OCI-LY3 (cell line): Measurements from ENCODE around the gene PTHLH.

ENCODE experiments used
- H2AFZ ChIP-seq: fragments of 200-600, 300-600 bp; shearing (Covaris generic); 2 replicates; pipeline ENCODE4 v1.6.0; 2014; ENCODE audit warnings: antibody characterized with exemption, low read depth, low read length
- H3K27ac ChIP-seq: fragments of 200-600, 300-600 bp; sonication (generic); 2 replicates; pipeline ENCODE4 v1.5.1; 2014; ENCODE audit warnings: mild to moderate bottlenecking, low read length, moderate library complexity, mixed read lengths
- H3K27me3 ChIP-seq: fragments of 200-600, 300-600 bp; sonication (generic); 2 replicates; pipeline ENCODE4 v1.6.1; 2014; ENCODE audit warnings: low read depth, low read length, mixed read lengths
- H3K36me3 ChIP-seq: fragments of 200-600, 300-600 bp; sonication (generic); replicated peaks from 2 replicates; pipeline ENCODE3; 2014; ENCODE audit warnings: low read depth, low read length, mixed read lengths
- H3K4me1 ChIP-seq: fragments of 300-600, 200-600 bp; sonication (generic); 2 replicates; pipeline ENCODE4 v1.6.1; 2014; ENCODE audit warnings: low read length, mixed read lengths
- H3K4me2 ChIP-seq: fragments of 200-600, 300-600 bp; sonication (generic); 2 replicates; pipeline ENCODE4 v1.6.1; 2014; ENCODE audit warnings: low read length, mixed read lengths
- H3K4me3 ChIP-seq: fragments of 300-600, 200-600 bp; sonication (generic); 2 replicates; pipeline ENCODE4 v1.5.1; 2014; ENCODE audit warnings: antibody characterized with exemption, mild to moderate bottlenecking, low read length, moderate library complexity
- H3K79me2 ChIP-seq: fragments of 300-600, 200-600 bp; shearing (Covaris generic); 2 replicates; pipeline ENCODE4 v1.6.1; 2014; ENCODE audit warnings: mild to moderate bottlenecking, low read length, mixed read lengths
- H3K9ac ChIP-seq: fragments of 300-600, 200-600 bp; shearing (Covaris generic); 2 replicates; pipeline ENCODE4 v1.6.0; 2014; ENCODE audit warnings: mild to moderate bottlenecking, low read length, moderate library complexity
- H3K9me3 ChIP-seq: fragments of 200-600, 300-600 bp; shearing (Covaris generic); 2 replicates; pipeline ENCODE4 v1.6.1; 2014; ENCODE audit warnings: low read length, mixed read lengths; ENCODE audit not compliant: insufficient read depth
- H4K20me1 ChIP-seq: fragments of 200-600, 300-600 bp; sonication (generic); 2 replicates; pipeline ENCODE4 v1.6.1; 2016; ENCODE audit warnings: low read length, mixed read lengths; ENCODE audit not compliant: insufficient read depth
- EZH2phosphoT487 ChIP-seq: fragments of 200-600 bp; shearing (Covaris generic); IDR thresholded peaks from 2 replicates; pipeline ENCODE4 v1.6.1; 2018; ENCODE audit warnings: antibody characterized with exemption, mixed run types, low read depth
- TF ChIP-seq, protein P1 (sequence below): fragments of 200-600, 300-600 bp; sonication (generic); IDR thresholded peaks from 2 replicates; pipeline ENCODE4 v1.5.1; 2014; ENCODE audit warnings: antibody characterized with exemption, low read length, low read depth

Gene PTHLH

DNA sequence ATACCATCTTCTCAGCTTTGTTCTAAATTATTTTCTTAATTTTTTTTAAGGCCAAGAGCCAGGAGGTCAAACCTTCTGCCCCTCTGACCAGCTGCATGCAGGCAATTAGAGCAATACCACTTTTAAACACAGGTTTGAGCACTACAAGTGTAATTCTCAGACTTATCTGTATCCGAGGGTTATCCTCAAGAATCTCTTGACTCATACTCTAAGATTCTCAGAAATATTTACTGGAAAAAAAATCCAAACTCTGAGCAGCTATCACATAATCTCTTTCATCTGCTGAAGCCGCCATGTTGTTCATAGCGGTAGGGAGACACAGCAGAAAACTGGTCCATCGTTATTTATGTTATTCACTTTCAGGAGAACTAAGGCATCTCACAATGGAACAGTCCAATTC, 27.4 kb upstream of the PTHLH start:
- H3K4me1 ChIP-seq = no peaks in the 10 kb centered on the region
- TF ChIP-seq EZH2phosphoT487 = no peak
- TF ChIP-seq, protein P1, sequence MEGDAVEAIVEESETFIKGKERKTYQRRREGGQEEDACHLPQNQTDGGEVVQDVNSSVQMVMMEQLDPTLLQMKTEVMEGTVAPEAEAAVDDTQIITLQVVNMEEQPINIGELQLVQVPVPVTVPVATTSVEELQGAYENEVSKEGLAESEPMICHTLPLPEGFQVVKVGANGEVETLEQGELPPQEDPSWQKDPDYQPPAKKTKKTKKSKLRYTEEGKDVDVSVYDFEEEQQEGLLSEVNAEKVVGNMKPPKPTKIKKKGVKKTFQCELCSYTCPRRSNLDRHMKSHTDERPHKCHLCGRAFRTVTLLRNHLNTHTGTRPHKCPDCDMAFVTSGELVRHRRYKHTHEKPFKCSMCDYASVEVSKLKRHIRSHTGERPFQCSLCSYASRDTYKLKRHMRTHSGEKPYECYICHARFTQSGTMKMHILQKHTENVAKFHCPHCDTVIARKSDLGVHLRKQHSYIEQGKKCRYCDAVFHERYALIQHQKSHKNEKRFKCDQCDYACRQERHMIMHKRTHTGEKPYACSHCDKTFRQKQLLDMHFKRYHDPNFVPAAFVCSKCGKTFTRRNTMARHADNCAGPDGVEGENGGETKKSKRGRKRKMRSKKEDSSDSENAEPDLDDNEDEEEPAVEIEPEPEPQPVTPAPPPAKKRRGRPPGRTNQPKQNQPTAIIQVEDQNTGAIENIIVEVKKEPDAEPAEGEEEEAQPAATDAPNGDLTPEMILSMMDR = no peak
- H3K4me2 ChIP-seq = no peak overlapping the region
- H2AFZ ChIP-seq = no peak overlapping the region
- H4K20me1 ChIP-seq = no peaks in the 10 kb centered on the region
- H3K79me2 ChIP-seq = no peaks in the 10 kb centered on the region
- H3K9ac ChIP-seq = no peak overlapping the region
- H3K36me3 ChIP-seq = no peaks in the 10 kb centered on the region
- H3K4me3 ChIP-seq = no peak overlapping the region
- no peaks in the 10 kb centered on the region for H3K9me3 ChIP-seq
- H3K27ac ChIP-seq = no peak overlapping the region
- no peaks in the 10 kb centered on the region for H3K27me3 ChIP-seq

DNA sequence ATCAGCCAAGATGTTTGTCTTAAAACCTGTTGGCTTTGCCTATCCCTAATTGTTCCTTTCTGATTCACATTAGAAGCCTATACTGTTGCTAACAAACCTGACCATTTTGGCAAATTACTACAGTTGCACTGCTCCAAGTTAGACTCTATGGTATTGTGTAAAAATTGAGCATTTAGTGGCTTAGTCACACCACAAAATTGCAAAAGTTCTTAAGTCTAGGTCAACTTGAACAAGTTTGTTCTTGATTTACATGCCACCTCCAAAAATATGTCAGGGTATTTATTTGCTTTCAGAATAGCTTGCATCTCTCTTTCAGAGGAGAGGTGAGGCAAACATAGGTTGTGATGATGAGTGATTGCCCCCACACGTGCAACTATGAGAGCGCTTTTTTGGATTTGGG, 27.0 kb upstream of the PTHLH start:
- Histone ChIP-seq H3K9ac (no peak overlapping the region), H3K27ac (no peak overlapping the region), H3K4me3 (no peak overlapping the region), H2AFZ (no peak overlapping the region), H3K79me2 (no peaks in the 10 kb centered on the region), H4K20me1 (no peaks in the 10 kb centered on the region), H3K4me1 (no peaks in the 10 kb centered on the region), H3K27me3 (no peaks in the 10 kb centered on the region), H3K36me3 (no peaks in the 10 kb centered on the region), H3K9me3 (no peaks in the 10 kb centered on the region), H3K4me2 (no peak overlapping the region)
- no peak for TF ChIP-seq EZH2phosphoT487
- TF ChIP-seq, protein P1 = no peak

DNA sequence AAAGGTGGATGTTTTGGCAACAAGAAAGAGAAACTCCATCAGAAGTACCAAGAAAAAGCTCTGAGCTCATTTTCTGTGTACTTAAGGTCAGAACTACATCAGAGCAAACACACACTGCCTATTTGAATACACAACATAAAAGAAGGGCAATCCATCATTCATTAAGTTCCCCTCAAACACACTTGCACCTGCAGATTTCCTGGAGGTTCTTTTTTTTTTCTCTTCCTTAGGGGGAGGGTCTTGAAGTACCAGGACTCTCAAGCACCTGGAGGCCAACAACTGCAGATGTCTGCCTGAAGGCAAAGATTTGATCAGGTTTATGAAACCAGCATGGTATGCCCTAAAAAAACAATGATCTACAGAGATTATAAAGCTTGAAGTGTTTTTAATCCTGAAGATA, 26.1 kb upstream of the PTHLH start:
- no peak overlapping the region for H3K27ac ChIP-seq
- H3K9ac ChIP-seq = no peak overlapping the region
- H3K4me1 ChIP-seq = no peaks in the 10 kb centered on the region
- no peaks in the 10 kb centered on the region for H3K27me3 ChIP-seq
- no peak overlapping the region for H3K4me3 ChIP-seq
- H3K36me3 ChIP-seq = no peaks in the 10 kb centered on the region
- no peaks in the 10 kb centered on the region for H3K79me2 ChIP-seq
- no peak overlapping the region for H3K4me2 ChIP-seq
- H3K9me3 ChIP-seq = no peaks in the 10 kb centered on the region
- H2AFZ ChIP-seq = no peak overlapping the region
- TF ChIP-seq, protein P1 = no peak
- TF ChIP-seq EZH2phosphoT487 = no peak
- no peaks in the 10 kb centered on the region for H4K20me1 ChIP-seq

DNA sequence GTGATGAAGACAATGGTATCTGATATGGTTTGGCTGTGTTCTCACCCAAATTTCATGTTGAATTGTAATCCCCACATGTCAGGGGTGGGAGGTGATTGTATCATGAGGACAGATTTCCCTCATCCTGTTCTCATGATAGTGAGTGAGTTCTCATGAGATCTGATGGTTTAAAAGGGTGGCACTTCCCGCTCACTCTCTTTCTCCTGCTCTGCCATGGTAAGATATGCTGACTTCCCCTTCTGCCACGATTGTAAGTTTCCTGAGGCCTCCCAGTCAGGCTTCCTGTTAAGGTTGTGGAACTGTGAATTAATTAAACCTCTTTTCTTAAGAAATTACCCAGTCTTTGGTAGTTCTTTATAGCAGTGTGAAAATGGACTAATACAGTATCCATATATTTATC, 25.6 kb upstream of the PTHLH start:
- H3K4me1 ChIP-seq = no peaks in the 10 kb centered on the region
- H3K4me2 ChIP-seq = no peak overlapping the region

More for the DNA sequence above, 25.6 kb upstream of the PTHLH start:
- H3K4me3 ChIP-seq = no peak overlapping the region
- TF ChIP-seq EZH2phosphoT487 = no peak
- TF ChIP-seq, protein P1 = no peak
- no peak overlapping the region for H3K9ac ChIP-seq
- no peaks in the 10 kb centered on the region for H3K27me3 ChIP-seq
- H3K27ac ChIP-seq = no peak overlapping the region
- no peaks in the 10 kb centered on the region for H3K79me2 ChIP-seq
- no peaks in the 10 kb centered on the region for H3K36me3 ChIP-seq
- H3K9me3 ChIP-seq = no peaks in the 10 kb centered on the region
- no peak overlapping the region for H2AFZ ChIP-seq
- H4K20me1 ChIP-seq = no peaks in the 10 kb centered on the region
